Muscle of leg (tissue), 11 donors: Measurements from ENCODE around the gene DHX57. TPM values are rescaled to one million over a fixed set of nuclear protein-coding genes. Genes with fewer than 3 reads are reported as not detected.
A peak's percentile ranks its signal among the peaks of the same experiment; 100 is the strongest.

Source experiments
- DNase-seq: peaks from one replicate; pipeline ENCODE4 v3.0.0; 2013
- H3K27ac ChIP-seq: one replicate; pipeline ENCODE4 v1.5.1; 2013; ENCODE audit warnings: mild to moderate bottlenecking, low read length, control low read depth
- H3K27me3 ChIP-seq: one replicate; pipeline ENCODE4 v1.6.1; 2013; ENCODE audit warnings: low read length; ENCODE audit not compliant: control insufficient read depth, insufficient read depth
- H3K36me3 ChIP-seq: one replicate; pipeline ENCODE4 v1.6.1; 2013; ENCODE audit warnings: low read length; ENCODE audit not compliant: control insufficient read depth, insufficient read depth
- H3K4me1 ChIP-seq: one replicate; pipeline ENCODE4 v1.6.1; 2013; ENCODE audit warnings: low read length; ENCODE audit not compliant: control insufficient read depth, insufficient read depth
- H3K4me3 ChIP-seq: one replicate; pipeline ENCODE4 v1.5.1; 2013; ENCODE audit warnings: low read length, control low read depth
- H3K9me3 ChIP-seq: replicated peaks from 2 replicates; pipeline ENCODE4 v1.6.1; 2013; ENCODE audit warnings: low read depth, low read length; ENCODE audit not compliant: control insufficient read depth
- WGBS: methylation state at CpG from one replicate; pipeline ENCODE4 v1.1.5; 2013; ENCODE audit warnings: missing lambda C conversion rate; ENCODE audit not compliant: insufficient coverage; 5-methylcytosine and 5-hydroxymethylcytosine counted together
- polyA plus RNA-seq, 8 donors: library from polyadenylated mRNA; unstranded; fragments of 120-200 nt; gene quantifications; one replicate each; pipeline versions ENCODE4 v1.2.1 to v1.2.3, GENCODE V29; 2013; ENCODE audit warnings: inconsistent platforms in 1 of 8, low replicate concordance in 1 of 8; ENCODE audit not compliant: insufficient read length in 8 of 8, insufficient read depth in 1 of 8
- total RNA-seq: library from RNA; stranded (reverse); fragments of 120-200 nt; gene quantifications from one replicate; pipeline ENCODE4 v1.2.4, GENCODE V29; 2013

DHX57 gene
- total and polyA plus RNA-seq, 9 donors: 16.9 to 24.8 (median 20.6) TPM

DNA sequence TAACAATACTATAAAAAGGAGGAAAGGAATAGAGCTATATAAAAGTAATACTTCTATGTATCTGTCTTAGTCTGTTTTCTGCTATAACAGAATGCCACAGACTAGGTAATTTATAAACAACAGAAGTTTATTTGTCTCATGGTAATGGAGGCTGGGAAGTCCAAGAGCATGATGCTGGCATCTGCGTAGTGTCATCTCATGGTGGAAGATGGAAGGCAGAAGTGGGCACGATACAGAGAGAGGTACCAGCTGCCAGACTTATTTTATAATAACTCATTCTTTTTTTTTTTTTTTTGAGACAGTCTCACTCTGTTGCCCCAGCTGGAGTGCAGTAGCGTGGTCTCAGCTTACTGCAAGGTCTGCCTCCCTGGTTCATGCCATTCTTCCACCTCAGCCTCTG lies 4.3 kb downstream of the DHX57 start:
- H3K9me3 ChIP-seq: peaks cover 15% of the 10 kb centered on the region
- H3K4me1 ChIP-seq: peaks cover 5% of the 10 kb centered on the region
- no peak overlapping the region for H3K27ac ChIP-seq
- no peaks in the 10 kb centered on the region for H3K27me3 ChIP-seq
- H3K36me3 ChIP-seq: peaks cover 6% of the 10 kb centered on the region
- no CpG with 5 or more reads among the region's 3 CpGs for WGBS
- no peak for DNase-seq
- H3K4me3 ChIP-seq: no peak overlapping the region

DNA sequence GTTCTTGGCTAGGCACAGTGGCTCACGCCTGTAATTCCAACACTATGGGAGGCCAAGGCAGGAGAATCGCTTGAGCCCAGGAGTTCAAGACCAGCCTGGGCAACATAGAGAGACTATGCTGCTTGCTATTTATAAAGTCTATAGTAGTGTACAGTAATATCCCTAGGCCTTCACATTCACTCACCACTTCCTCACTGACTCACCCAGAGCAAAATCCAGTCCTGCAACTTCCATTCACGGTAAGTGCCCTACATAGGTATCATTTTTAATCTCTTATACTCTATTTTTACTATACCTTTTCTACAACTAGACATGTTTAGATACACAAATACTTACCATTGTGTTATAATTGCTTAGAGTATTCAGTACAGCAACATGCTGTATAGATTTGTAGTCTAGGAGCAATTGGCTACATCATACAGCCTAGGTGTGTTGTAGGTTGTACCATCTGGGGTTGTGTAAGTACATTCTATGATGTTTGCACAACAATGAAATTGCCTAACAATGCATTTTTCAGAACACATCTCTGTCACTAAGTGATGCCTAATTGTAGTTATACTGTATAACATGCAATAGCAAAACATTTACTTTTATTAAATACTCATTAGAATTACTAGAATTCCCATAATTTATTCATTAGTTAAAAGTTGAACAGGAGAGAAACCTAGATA lies 8.8 kb downstream of the DHX57 start:
- WGBS: 100% methylated on average over 1 of the region's 3 CpGs

DNA sequence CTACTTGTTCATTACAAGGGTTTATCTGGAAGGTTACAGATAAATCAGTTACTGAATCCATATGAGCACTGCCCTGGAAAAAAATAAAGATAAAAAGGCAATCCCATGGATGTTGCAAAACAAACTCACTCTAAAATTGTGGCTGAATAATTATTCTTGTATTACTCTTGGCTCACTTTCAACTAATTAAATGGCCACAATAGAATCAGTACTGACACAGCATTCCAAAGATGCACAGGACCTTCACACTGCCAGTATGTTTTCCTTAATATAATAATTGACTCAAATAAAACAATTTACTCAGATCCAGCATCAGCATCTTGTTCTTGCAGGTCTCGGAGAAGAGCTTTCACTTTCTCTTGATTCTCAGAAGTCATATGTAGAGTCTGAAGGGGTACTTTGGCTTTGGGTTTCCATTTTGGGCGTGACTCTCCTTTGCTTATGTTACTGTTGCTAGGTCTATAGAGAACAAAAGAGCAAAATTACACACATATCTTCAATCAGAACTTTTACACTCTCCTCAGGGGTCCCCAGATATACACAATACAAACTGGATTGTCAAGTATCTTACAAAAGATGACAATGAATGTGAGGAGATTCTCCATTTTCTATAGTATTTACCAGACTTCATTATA lies 12.6 kb downstream of the DHX57 start:
- Histone ChIP-seq H3K27me3 (no peaks in the 10 kb centered on the region), H3K4me1 (no peaks in the 10 kb centered on the region), H3K9me3 (no peaks in the 10 kb centered on the region), H3K36me3 (peaks cover 42% of the 10 kb centered on the region), H3K27ac (no peak overlapping the region), H3K4me3 (no peak overlapping the region)
- WGBS: no CpG with 5 or more reads among the region's 2 CpGs
- DNase-seq: no peak

More for the DNA sequence above, 8.8 kb downstream of the DHX57 start:
- H3K9me3 ChIP-seq: peaks cover 13% of the 10 kb centered on the region
- no peaks in the 10 kb centered on the region for H3K4me1 ChIP-seq
- DNase-seq: no peak
- no peaks in the 10 kb centered on the region for H3K27me3 ChIP-seq
- H3K36me3 ChIP-seq: peaks cover 16% of the 10 kb centered on the region
- no peak overlapping the region for H3K4me3 ChIP-seq
- no peak overlapping the region for H3K27ac ChIP-seq

DNA sequence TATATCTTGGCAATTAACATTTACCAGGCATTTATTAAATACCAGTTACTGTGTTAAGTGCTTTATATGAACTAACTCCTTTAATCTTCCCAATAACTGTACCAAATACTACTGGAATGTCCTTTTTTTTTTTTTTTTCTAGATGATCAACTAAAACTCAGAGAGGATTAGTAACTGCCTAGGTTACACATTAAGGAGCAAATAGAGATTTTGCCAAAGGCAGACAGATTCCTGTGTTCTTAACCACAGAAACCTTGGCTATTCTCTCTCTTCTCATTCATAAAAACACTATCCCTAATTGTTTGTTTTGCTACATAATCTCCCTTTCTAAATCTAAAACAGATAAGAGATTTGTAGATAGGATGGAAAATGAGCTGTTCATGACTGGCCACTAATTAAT lies 13.3 kb downstream of the DHX57 start:
- Histone ChIP-seq H3K4me1 (no peaks in the 10 kb centered on the region), H3K27ac (no peak overlapping the region), H3K27me3 (no peaks in the 10 kb centered on the region), H3K4me3 (no peak overlapping the region), H3K9me3 (no peaks in the 10 kb centered on the region), H3K36me3 (peaks cover 44% of the 10 kb centered on the region)
- no peak for DNase-seq

DNA sequence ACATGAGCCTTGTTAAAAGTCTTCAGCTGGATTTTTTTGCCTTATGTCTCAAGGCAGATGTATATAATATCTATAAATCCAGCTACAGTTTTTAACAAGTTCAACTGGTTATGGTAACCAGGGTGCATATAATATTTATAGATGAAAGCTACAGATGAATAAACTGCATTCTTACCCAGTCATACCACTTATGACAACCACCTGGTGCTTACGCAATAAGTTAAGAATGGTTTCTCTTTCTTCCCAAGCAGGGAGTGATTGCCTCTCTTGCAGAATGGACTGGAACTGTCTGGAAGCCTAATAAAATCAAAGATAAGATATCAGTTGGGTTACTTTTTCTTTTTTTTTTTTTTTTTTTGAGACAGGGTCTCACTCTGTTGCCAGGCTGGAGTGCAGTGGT lies 19.6 kb downstream of the DHX57 start:
- H3K36me3 ChIP-seq: peaks cover 49% of the 10 kb centered on the region
- no peak overlapping the region for H3K4me3 ChIP-seq
- no peaks in the 10 kb centered on the region for H3K4me1 ChIP-seq
- H3K27me3 ChIP-seq: no peaks in the 10 kb centered on the region
- no peak for DNase-seq
- H3K9me3 ChIP-seq: no peaks in the 10 kb centered on the region
- no CpG with 5 or more reads among the region's 1 CpG for whole genome bisulfite sequencing
- no peak overlapping the region for H3K27ac ChIP-seq

DNA sequence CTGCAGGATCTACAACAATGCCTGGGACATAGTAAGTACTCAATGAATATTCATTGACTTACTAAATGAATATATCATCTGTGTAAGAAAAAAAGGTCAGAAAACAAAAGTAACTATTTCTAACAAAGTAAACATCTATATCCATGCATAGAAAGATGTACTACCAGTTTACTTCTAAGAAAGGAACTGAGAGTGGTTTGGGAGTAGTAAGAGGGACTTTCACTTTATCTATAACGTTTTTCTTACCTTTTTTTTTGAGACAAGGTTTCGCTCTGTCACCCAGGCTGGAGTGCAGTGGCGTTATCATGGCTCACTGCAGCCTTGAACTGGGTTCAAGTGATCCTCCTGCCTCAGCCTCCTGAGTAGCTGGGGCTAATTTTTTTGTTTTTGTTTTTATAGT lies 25.7 kb downstream of the DHX57 start:
- no peaks in the 10 kb centered on the region for H3K4me1 ChIP-seq
- H3K27me3 ChIP-seq: no peaks in the 10 kb centered on the region
- no peak for DNase-seq
- WGBS: no CpG with 5 or more reads among the region's 3 CpGs
- H3K9me3 ChIP-seq: no peaks in the 10 kb centered on the region
- H3K4me3 ChIP-seq: no peak overlapping the region
- no peak overlapping the region for H3K27ac ChIP-seq
- H3K36me3 ChIP-seq: peaks cover 28% of the 10 kb centered on the region

DNA sequence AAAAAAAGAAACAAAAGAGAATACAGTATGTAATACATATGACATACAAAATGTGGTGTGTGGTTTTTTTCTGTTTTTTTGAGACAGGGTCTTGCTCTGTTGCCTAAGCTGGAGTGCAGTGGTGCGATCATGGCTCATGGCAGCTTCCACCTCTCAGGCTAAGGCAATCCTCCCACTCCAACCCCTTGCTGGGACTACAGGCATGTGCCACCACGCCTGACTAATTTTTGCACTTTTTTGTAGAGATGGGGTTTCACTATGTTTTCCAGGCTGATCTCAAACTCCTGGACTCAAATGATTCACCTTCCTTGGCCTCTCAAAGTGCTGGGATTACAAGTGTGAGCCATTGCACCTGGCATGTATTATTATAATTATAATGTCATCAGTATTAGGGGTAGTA lies 38.9 kb downstream of the DHX57 start:
- peaks cover 40% of the 10 kb centered on the region for H3K36me3 ChIP-seq
- H3K4me1 ChIP-seq: no peaks in the 10 kb centered on the region
- no peaks in the 10 kb centered on the region for H3K27me3 ChIP-seq
- H3K9me3 ChIP-seq: no peaks in the 10 kb centered on the region
- no CpG with 5 or more reads among the region's 2 CpGs for WGBS
- no peak overlapping the region for H3K4me3 ChIP-seq
- DNase-seq: no peak
- no peak overlapping the region for H3K27ac ChIP-seq

DNA sequence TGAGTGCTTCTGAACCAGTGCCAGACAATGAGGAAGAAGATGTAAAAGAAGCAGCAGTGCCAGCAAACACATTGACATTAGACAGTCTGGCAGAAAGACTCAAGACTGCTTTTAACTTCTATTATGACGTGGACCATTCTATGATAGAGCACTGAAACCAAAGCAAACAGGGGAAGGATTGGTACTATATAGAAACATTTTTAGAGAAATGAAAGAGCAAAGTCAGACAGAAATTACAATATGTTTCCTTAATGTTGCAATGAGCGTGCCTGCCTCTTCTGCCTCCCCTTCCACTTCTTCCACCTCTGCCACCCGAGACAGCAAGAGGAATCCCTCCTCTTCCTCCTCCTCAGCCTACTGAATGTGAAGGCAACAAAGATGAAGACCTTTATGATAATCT lies 39.7 kb downstream of the DHX57 start:
- DNase-seq: peak; percentile 72
- H3K4me1 ChIP-seq: no peaks in the 10 kb centered on the region
- peaks cover 36% of the 10 kb centered on the region for H3K36me3 ChIP-seq
- H3K27me3 ChIP-seq: no peaks in the 10 kb centered on the region
- 80% methylated on average over 1 of the region's 3 CpGs for WGBS
- H3K4me3 ChIP-seq: no peak overlapping the region
- H3K27ac ChIP-seq: no peak overlapping the region
- H3K9me3 ChIP-seq: no peaks in the 10 kb centered on the region

DNA sequence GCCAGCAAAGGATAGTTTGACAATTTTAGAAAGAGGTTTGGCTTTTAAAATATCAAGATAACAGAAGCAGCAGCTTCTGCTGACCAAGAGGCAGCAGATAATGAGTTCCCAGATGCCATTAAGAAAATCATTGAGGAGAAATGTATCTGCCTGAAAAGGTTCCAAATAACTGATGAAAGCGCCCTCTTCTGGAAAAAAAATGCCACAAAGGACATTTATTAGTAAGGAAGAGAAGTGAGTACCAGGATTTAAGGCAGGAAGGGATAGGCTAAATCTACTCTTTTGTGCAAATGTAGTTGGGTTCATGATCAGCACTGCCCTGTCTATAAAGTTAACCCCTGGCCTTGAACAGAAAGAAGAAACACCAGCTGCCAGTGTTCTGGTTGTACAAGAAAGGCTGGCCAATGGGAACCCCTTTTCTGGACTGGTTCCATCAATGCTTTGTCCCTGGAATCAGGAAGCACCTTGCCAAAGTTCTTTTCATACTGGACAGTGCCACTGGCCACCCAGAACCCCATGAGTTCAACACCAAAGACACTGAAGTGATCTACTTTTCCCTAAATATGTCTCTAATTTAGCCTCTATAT lies 40.6 kb downstream of the DHX57 start:
- peak; percentile 7 for DNase-seq
- WGBS: 25% methylated on average over 1 of the region's 1 CpG
- Histone ChIP-seq H3K4me3 (no peak overlapping the region), H3K4me1 (no peaks in the 10 kb centered on the region), H3K9me3 (no peaks in the 10 kb centered on the region), H3K27me3 (no peaks in the 10 kb centered on the region), H3K27ac (no peak overlapping the region), H3K36me3 (peaks cover 37% of the 10 kb centered on the region)

DNA sequence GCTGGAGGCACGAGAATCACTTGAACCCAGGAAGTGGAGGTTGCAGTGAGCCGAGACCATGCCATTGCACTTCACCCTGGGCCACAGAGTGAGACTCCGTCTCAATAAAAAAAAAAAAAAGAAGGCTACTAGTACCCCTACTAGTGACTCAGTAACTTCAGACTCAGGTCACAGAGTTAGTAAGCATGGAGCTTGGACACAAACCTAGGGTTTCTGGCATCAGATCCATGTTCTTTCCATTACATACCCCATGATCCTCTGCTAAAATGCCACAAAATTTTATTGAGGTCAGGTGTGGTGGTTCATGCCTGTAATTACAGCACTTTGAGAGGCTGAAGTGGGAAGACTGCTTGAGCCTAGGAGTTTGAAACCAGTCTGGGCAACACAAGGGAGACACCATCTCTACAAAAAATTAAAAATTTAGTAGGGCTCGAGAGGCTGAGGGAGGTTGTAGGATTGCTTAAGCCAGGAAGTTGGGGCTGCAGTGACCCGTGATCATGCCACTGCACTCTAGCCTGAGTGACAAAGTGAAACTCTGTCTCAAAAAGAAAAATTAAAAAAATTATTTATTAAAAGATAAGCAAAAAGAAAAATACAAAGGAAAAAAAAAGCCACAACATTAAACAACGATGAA lies 45.1 kb downstream of the DHX57 start:
- H3K27ac ChIP-seq: peak overlapping the region; percentile 29
- 95% methylated on average over 3 of the region's 6 CpGs for WGBS
- no peak overlapping the region for H3K4me3 ChIP-seq
- DNase-seq: peak; percentile 26
- peaks cover 41% of the 10 kb centered on the region for H3K36me3 ChIP-seq
- H3K9me3 ChIP-seq: no peaks in the 10 kb centered on the region
- no peaks in the 10 kb centered on the region for H3K27me3 ChIP-seq
- H3K4me1 ChIP-seq: no peaks in the 10 kb centered on the region
